HG03575 (cell line): Measurements from ENCODE around the gene TTC28.
"Not testable (repeated sequence)": the region's sequence is repeated elsewhere in the genome, so short reads cannot be mapped to it uniquely, and the experiment has no call there.

Experiments
- ATAC-seq: cut with Tn5 transposase; IDR thresholded peaks from one replicate; pipeline ENCODE4 v1.9.1; 2021; ENCODE audit not compliant: unreplicated experiment, insufficient number of reproducible peaks, low FRiP score; ENCODE audit errors: extremely low read depth

TTC28 gene

DNA sequence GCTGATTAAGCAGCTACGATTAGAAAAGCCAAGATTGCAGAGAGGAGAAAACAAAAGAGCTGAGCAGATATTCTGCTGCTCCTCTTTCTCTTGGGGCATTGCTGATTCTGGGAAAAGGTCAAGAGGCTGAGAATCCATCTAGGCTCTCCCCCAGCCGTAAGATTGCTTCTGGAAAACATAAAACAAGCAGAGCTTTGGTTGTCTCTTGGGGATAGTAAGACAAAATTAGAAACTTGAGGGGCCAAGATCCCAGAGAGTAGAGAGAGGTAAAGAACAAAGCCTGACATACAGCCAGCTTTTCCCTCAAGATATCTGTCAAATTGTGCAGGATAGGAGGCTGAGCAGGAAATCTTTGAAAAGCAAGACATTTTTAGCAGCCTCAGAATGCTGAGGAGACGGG is 158.2 kb downstream of the TTC28 start:
- no peak for ATAC-seq

DNA sequence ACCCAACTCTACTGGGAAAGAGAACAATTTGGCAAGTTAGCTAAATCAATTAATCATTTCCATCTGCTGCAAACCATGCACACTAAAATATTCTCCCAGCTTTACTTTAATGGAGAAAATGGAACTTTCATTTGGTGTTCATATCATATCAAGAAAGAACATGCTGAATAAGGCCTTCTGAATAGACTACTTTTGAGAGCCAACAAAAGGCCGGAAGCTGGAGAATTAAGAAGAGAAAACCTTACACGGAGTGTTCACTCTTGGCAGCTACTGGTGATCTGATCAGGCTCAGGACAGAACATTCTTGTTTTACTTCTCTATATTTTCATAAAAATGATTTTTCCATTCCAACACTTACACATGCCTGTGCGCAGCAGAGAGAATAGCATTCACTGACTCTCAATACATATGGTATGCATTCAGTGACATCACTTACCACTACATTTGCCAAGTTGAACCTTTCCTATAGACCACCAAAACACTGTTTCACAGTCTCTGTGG is 165.3 kb downstream of the TTC28 start:
- ATAC-seq: no peak

DNA sequence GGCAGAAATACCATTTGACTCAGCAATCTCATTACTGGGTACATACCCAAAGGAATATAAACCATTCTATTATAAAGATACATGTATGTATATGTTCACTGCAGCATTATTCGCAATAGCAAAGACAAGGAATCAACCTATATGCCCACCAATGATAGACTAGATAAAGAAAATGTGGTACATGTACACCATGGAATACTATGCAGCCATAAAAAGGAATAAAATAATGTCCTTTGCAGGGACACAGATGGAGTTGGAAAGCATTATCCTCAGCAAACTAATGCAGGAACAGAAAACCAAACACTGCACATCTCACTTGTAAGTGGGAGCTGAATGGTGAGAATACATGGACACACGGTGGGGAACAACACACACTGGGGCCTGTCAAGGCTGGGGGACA is 167.3 kb downstream of the TTC28 start:
- ATAC-seq: not testable (repeated sequence)

DNA sequence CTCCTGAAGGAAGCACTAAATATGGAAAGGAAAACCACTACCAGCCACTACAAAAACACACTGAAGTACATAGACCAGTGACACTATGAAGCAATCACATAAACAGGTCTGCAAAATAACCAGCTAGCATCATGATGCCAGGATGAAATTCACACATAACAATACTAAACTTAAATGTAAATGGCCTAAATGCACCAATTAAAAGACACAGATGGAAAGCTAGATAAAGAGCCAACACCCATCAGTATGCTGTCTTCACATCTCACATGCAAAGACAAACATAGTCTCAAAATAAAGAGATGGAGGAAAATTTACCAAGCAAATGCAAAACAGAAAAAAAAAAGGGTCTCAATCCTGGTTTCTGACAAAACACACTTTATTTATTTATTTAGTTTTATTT is 171.7 kb downstream of the TTC28 start:
- no peak for ATAC-seq

DNA sequence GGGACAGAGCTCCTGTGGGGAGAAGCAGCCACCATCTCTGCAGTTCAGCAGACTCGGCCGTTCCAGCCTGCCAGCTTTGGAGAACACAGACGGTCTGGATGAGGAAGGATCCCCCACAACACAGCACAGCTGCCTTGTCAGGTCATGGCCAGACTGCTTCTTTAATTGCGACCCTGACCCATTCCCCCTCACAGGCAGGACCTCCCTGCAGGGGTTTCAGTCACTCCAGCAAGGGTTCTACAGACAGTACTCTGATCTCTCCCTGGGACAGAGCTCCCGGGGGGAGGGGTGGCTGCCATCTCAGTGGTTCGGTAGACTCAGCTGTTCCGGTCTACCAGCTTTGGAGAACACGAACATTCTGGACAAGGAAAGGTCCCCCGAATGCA is 173.5 kb downstream of the TTC28 start:
- ATAC-seq: no peak

DNA sequence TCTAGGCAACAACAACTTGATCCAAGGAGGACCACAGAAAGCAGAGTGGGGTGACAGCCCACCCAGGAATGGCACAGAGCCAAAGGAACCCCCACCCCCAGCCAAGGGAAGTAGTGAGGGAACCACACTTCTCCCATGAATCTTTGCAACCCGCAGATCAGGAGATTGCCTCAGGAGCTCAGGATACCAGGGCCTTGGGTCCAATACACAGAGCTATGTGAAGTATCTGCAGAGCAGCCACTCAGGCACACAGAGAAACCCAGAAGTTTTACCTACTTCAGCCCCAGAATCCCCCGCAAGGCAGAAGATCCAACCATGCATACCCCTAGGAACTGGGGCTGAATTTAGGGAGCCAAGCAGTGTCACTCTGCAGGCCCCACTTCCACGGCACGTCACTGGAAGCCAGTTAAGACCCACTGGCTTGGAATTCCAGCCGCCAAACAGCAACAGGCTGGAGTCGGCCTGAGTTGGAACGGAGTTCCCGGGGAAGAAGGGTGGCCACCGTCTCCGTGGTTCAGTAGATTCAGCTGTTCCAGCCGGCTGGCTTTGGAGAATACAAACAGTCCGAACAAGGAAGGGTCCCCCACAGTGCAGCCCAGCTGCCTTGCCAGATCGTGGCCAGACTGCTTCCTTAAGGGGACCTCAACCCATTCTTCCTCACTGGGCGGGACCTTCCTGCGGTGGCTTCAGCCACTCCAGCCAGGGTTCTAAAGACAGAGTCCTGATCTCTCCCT is 174.1 kb downstream of the TTC28 start:
- ATAC-seq: no peak

DNA sequence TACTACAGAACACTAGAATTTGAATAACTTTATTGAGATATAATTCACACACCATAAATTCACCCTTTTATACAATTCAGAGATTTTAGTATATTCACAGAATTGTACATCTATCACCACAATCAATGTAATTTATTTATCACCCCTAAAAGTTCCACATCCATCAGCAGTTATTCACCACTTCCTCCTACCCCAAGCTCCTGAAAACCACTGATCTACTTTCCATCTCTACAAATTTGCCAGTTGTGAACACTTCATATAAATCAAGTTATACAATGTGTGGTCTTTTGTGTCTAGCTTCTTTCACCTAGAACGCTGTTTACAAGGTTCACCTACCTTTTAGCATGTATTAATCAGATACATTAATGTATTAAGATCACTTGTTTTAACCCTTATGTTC is 179.6 kb downstream of the TTC28 start:
- no peak for ATAC-seq

DNA sequence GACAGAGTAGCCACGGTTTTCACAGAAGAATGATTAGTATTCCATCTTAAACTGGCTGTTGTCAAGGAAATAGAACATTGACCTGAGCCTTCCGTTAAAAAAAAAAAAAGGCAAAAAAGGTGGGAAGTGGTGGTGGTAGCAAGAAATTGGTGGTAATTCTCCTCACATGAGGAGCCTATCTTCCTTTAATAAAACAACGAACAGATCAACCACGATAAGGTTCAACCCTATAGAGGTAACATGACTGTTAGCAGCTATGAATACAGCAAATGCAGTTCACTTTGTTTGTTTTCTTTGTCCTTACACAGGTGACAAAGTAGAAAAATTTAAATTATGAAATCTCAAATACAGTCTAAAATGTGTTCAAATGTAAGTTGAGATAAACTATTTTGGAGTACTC is 181.6 kb downstream of the TTC28 start:
- no peak for ATAC-seq

DNA sequence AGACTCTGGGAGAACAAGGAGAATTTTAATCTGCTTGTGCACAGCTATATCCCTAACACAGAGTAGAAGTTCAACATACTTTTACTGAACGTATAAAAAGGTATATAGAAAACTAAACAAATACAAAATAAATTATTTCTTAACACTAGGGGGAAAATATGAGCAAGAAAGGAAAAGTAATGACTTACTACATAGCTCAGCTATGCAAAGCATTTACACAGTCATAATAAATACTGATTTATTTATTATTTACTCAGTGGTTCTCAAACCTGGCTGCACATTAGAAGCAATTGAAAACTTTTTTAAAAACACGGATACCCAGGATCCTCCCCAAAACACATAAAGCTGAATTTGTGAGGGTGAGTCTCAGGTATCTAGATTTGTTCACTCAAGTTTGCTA is 182.5 kb downstream of the TTC28 start:
- no peak for ATAC-seq

DNA sequence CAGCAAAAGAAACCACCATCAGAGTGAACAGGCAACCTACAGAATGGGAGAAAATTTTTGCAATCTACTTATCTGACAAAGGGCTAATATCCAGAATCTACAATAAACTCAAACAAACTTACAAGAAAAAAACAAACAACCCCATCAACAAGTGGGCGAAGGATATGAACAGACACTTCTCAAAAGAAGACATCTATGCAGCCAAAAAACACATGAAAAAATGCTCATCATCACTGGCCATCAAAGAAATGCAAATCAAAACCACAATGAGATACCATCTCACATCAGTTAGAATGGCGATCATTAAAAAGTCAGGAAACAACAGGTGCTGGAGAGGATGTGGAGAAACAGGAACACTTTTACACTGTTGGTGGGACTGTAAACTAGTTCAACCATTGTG is 188.4 kb downstream of the TTC28 start:
- ATAC-seq: not testable (repeated sequence)

DNA sequence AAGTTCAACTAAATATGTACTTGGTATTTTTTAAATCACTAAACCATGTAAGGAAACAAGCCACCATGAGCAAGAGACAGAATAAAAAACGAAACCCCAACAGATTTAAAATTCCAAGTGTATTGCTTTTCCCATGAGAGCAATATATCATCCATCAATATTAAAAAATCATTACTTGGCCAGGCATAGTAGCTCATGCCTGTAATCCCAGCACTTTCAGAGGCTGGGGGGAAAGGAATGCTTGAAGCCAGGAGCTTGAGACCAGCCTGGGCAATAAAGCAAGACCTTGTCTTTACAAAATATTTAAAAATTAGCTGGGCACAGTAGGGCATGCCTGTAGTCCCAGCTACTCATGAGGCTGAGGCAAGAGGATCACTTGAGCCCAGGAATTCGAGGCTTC is 190.8 kb downstream of the TTC28 start:
- no peak for ATAC-seq

DNA sequence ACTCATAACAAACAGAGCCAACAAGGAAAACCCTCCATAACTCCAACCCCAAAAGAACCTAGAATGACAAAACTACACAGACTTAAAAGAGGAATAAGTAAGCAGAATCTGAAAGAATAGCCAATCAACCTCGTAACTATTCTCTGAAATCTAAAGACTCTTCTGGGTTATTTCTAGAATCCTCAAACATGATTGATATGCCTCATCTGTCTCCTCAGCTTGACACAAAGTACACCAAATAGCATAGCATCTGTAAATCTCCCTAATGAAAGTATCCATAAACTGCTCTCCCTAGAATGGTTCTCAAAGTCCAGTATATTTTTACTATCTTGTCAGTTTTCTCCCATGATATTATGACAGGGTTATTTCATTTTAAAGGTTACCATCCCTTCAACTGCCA is 195.0 kb downstream of the TTC28 start:
- ATAC-seq: no peak

DNA sequence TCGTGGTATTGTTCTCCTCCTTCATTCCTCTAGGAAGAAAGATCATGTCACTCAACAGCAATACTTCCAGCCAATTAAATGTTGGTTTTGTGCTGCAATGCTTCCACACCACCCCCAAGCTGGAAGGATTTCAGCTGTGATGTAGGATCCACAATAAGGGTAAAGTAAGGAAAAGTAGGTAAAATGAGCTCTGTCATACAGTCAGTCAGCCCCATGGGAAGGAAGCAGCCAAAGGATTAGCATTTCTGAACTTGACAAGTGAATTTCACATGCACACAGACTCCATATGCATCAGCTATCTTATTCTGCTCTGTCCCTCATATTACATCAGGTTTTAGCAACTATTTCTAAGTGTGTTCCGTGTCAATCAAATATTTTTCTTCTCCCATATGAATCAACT is 197.9 kb downstream of the TTC28 start:
- ATAC-seq: no peak

DNA sequence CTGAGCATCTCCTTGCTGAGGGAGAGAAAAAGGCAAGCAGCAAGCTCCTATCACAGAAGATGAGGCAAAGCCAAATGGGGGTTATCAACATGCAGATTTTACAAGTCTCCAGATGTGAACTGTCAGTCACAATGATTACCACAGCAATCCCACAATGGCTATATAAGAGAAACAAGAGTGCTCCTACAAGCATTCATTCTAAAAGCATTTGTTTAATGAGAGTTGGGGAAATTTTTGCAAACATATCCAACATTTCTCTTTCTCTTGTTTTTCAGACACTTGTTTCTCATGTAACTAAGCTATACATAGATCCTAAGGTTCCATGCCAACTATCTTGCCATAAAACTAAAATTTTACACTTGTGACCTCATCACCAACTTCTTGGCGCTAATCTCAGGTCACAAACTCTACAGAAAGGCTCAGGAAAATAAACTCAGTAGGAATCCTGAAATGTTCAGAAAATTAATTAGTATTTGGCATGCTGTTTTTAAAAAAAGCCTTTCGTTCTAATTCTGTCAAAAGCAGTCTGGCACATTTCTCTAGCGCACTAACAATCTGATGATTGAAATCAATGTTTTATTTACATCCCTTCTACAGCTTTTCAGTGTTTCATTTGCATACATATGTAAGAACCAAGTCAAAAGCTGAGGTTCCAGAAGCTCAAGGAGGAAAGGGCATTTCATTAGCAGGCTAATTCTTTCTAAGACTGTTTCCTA is 199.5 kb downstream of the TTC28 start:
- ATAC-seq: no peak

DNA sequence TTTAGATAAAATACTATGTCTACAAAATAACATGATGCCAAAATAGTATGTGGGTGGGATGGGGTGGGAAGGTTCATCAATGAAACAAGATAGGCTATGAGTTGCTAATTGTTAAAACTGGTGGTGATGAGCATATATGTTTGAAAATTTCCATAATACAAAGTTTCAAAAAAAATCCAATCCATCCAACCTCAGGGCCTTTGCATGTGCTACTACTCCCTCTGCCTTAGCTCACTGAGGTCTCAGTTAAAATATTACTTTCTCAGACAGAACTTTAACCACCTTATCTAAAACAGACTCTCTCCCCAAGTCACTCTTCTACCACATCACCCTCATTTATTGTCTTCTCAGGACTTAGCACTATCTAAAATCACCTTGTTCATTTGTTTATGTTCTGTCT is 201.1 kb downstream of the TTC28 start:
- no peak for ATAC-seq

DNA sequence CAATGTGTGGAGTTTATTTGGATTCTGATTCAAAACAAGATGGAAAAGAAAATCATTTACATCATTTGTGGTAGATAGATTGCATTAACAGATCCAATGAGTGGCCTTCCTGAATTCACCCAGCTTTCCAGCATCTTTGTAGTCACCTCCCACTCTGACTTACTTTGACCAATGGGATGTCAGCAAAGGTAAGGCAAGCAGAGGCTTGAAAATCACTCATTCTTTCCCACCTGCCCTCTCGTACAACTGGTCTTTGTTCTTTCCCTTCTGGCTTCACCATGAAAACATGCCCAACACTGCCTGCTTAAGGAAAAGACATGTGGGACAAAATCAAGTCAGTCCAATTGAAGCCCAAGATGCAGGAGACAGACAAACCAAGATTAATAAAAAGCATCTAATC is 202.1 kb downstream of the TTC28 start:
- no peak for ATAC-seq

DNA sequence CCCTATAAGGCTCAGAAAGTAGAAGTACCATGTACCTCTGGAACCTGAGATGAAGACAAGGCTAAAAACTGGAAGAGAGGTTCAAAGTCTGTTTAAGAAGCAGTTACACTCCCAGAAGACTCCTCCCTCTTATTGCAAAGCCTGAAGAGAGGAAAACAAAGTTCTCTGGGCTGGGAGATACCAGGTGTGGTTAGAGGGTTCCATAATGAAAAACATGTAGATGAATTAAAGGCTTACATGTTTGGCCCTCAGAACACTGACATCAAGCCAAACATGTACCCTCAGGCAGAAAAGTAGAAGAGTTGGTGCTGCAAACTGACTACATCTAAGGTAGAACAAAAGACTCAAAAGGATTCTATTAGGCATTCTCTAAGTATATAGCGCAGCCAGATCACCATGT is 205.3 kb downstream of the TTC28 start:
- no peak for ATAC-seq

DNA sequence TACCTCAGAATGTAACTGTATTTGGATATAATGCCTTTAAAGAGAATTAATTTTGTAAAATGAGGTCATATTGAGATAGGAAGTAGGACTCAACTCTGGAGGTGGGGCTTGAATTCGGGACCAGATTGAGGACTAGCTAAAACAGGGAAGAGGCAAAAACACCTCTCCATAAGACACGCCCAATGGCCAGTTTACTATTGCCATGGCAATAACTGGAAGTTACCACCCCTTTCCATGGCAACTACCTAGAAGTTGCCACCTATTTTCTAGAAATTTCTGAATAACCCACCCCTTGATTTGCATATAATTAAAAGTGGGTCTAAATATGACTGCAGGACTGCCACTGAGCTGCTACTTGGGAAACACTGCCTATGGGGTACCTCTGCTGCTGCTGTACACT is 206.4 kb downstream of the TTC28 start:
- ATAC-seq: no peak

DNA sequence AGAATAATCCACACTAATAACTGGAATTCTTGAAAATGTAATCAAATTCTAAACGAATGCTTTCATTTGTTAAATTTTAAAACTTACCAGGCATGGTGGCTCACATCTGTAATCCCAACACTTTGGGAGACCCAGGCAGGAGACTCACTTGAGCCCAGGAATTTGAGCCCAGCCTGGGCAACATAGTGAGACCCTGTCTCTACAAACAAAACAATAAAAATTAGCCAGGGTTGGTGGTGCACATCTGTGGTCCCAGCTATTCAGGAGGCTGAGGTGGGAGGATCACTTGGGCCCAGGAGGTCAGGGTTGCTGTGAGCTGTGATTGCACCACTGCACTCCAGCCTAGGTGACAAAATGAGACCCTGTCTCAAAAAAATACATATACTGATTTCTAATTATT is 212.6 kb downstream of the TTC28 start:
- not testable (repeated sequence) for ATAC-seq

DNA sequence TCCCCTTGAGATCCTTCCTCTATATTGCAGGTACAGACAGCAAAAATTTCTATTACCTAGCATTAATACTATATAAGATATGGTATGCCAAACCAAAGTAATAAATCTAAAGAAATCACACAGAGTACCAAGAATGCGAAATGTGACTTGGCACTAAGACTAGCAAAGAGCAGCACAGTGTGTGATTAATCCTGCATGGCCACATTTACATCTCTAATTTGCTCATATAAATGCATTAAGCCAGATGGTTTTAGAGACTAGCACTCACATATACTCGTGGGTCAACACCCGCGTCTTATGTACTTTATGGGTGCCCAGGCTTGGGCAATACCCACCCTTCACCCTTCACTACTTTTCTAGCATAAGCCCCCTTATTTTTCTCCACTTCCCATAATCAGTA is 213.2 kb downstream of the TTC28 start:
- ATAC-seq: no peak

DNA sequence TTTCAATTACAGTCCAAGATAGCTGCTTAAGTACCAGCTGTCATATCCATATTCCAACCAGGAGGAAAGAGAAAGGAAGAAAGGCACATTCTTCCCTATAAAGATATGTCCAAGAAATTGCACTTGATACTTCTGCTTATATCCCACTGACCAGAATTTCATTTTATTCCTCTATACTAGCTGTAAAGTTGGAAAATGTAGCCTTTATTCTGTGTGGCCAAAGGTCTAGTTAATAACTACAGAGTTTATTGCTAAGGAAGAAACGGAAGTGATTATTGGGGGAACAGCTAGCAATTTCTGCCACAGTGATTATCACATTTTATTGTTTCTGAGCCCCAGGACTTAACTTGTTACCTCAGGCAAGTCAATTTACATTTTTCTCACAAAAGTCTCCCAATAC is 213.8 kb downstream of the TTC28 start:
- ATAC-seq: no peak
